HG02938 (cell line): ENCODE measurements around the gene HERPUD1.

Experiments used
- ATAC-seq: cut with Tn5 transposase; IDR thresholded peaks from one replicate; pipeline ENCODE4 v1.9.1; 2021; ENCODE audit warnings: mild to moderate bottlenecking, moderate library complexity; ENCODE audit not compliant: unreplicated experiment

Gene HERPUD1

GRCh38 chr16:56910654-56911539 is 21.0 kb upstream of the HERPUD1 start:
- ATAC-seq: no peak

- no peak for ATAC-seq
These were observed 20.0 kb upstream of the HERPUD1 start for GRCh38 chr16:56911771-56912571.

- no peak for ATAC-seq
These were observed 18.9 kb upstream of the HERPUD1 start for GRCh38 chr16:56912746-56913708.

GRCh38 chr16:56914896-56915295 is 17.0 kb upstream of the HERPUD1 start:
- no peak for ATAC-seq

GRCh38 chr16:56915336-56916119 is 16.4 kb upstream of the HERPUD1 start:
- no peak for ATAC-seq

GRCh38 chr16:56916571-56917403 is 15.2 kb upstream of the HERPUD1 start:
- ATAC-seq: peak; percentile 83

GRCh38 chr16:56918467-56919012 is 13.4 kb upstream of the HERPUD1 start:
- no peak for ATAC-seq

- ATAC-seq: no peak
These were observed 12.7 kb upstream of the HERPUD1 start for GRCh38 chr16:56919099-56919800.

GRCh38 chr16:56921571-56921970 is 10.4 kb upstream of the HERPUD1 start:
- no peak for ATAC-seq

GRCh38 chr16:56923481-56924091 is 8.4 kb upstream of the HERPUD1 start:
- no peak for ATAC-seq

- no peak for ATAC-seq
These were observed 4.5 kb upstream of the HERPUD1 start for GRCh38 chr16:56927471-56927870.

- no peak for ATAC-seq
These were observed 2.3 kb upstream of the HERPUD1 start for GRCh38 chr16:56929639-56930038.

- no peak for ATAC-seq
These were observed 1.3 kb upstream of the HERPUD1 start for GRCh38 chr16:56930486-56931270.

- peak; percentile 32 for ATAC-seq
These were observed 561 bp upstream of the HERPUD1 start for GRCh38 chr16:56931271-56931891.

- ATAC-seq: no peak
These were observed 1.0 kb downstream of the HERPUD1 start for GRCh38 chr16:56932721-56933619.
